ENCODE measurements around the gene ARMC8.
"Not testable (repeated sequence)": the region's sequence is repeated elsewhere in the genome, so short reads cannot be mapped to it uniquely, and the experiment has no call there.

Gene ARMC8, protein sequence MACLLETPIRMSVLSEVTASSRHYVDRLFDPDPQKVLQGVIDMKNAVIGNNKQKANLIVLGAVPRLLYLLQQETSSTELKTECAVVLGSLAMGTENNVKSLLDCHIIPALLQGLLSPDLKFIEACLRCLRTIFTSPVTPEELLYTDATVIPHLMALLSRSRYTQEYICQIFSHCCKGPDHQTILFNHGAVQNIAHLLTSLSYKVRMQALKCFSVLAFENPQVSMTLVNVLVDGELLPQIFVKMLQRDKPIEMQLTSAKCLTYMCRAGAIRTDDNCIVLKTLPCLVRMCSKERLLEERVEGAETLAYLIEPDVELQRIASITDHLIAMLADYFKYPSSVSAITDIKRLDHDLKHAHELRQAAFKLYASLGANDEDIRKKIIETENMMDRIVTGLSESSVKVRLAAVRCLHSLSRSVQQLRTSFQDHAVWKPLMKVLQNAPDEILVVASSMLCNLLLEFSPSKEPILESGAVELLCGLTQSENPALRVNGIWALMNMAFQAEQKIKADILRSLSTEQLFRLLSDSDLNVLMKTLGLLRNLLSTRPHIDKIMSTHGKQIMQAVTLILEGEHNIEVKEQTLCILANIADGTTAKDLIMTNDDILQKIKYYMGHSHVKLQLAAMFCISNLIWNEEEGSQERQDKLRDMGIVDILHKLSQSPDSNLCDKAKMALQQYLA

GRCh38 chr3:138187296-138188012 is at the start of gene ARMC8:
ARMC8 (plus strand) TSS chr3:138187301; CDS start chr3:138187555, 254 bp downstream.
- DNase-seq (ENCODE audit: low spot score), result peak; percentile 64

DNA sequence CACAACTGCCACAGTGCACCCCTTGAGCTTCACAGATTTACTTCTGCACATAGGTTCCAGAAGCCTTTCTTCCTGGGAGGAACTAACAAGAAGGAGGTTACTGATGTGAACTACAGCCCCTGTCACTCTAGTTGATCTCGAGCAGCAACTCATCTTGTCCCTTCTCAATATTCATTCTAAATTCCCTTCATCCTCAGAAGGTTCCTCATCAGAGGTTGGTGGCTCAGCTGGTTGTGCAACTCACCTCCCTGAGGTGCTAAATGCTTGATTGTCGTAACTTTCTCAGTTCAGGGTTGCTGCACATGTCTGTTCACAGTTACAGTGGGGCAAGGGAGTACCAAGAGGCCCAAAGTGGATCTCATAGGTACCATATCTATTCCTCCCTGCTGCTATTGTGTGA is 49.2 kb upstream of the ARMC8 start:
- no peak for DNase-seq (ENCODE audit: low spot score)

GRCh38 chr3:138139691-138140090 is 47.4 kb upstream of the ARMC8 start:
- no peak for DNase-seq (ENCODE audit: low spot score)

DNA sequence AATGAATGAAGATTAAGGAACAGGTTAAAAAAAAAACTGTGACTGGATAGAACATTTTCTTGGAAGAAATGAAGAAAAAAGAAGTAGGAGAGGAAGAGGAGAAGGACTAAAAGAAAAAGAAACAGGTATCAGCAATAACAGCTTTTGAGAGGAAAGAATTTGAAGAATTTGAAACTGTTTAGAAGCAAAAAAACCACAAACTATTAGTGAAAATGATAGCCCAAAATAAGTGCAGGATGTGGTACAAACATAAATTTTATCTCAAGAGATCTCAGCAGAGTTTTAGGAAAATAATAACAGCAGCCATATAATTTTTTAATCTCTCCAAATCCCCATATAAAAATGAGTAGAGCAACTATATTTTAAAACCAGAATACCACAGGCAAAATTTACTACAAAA is 46.2 kb upstream of the ARMC8 start:
- DNase-seq (ENCODE audit: low spot score), result no peak

GRCh38 chr3:138142181-138142580 is 44.9 kb upstream of the ARMC8 start:
- not testable (repeated sequence) for DNase-seq (ENCODE audit: low spot score)

DNA sequence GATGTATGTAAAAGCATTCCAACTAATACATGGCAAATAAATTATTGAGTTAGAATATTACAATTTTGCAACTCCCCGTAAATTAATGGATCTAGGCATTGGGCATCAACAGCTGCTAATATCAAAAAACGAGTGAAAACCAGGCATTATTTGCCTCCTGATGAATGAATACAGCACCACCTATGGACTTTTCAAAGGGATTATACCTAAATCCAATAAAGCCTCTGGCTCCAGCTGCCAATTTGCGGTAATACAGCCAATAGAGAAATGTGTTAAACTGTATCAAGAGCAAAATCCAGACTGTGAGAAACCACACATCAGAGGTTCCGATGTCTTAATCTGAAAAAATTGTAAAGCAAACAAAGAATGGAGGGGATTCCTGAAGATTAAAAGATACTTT is 38.6 kb upstream of the ARMC8 start:
- DNase-seq (ENCODE audit: low spot score), result no peak

DNA sequence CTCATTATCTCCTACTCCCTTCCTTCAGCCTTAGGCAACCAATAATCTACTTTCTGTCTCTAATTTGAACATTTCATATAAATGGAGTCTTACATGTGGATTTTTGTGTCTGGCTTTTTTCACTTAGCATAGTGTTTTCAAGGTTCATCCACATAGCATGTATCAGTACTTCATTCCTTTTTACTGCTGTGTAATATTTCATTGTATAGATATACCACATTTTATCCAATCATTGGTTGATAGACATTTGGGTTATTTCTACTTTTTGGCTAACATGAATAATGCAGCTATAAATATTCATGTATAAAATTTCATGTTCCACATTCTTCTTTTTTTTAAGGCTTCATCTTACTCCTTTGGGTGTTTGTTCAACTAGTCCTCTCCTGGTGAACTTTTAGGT is 32.6 kb upstream of the ARMC8 start:
- DNase-seq (ENCODE audit: low spot score), result no peak

GRCh38 chr3:138157743-138158142 is 29.4 kb upstream of the ARMC8 start:
- DNase-seq (ENCODE audit: low spot score), result no peak

GRCh38 chr3:138165061-138165460 is 22.0 kb upstream of the ARMC8 start:
- DNase-seq (ENCODE audit: low spot score), result no peak

- DNase-seq (ENCODE audit: low spot score), result no peak
These were observed 14.5 kb upstream of the ARMC8 start for GRCh38 chr3:138172625-138173024.

GRCh38 chr3:138173769-138174420 is 13.2 kb upstream of the ARMC8 start:
- DNase-seq (ENCODE audit: low spot score), result peak; percentile 38

DNA sequence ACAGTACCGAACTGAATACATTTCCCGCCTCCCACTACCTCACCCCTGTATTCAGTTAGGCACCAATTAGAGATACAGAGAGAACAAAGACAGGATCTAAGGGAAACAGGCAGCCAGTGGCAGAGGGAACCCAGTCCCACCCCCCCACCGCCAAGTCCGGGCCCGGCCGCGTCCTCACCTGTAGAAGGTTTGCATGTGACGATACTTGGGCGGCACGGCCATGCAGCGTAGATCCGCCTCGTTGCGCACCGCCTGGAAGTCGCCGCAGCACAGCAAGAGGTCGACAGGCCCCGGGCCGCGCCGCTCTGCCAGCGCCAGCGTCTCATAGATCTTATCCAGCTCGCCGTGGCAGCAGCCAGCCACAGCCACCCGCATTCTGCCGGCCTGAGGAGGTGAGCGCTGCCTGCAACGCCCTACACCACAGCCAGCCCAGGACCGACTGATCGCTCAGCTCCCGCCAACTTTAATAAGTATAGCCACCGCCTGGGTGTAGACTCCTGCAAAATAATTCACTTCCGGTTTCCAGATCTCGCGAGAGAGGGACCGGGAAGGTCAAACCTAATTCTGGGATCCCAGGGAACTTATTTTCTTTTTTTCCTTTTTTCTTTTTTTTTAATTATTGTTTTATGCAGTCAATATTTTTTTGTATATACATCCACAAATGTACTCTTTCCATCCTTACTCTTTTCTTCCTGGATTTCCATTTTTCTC is 12.5 kb upstream of the ARMC8 start, which contains the start of gene DBR1:
Gene DBR1, minus strand, starts transcription at position 501 of the 711 bp plus-strand sequence. Its CDS starts 126 bp downstream, at position 375.
- peak; percentile 80 for DNase-seq (ENCODE audit: low spot score)

- peak; percentile 80 for DNase-seq (ENCODE audit: low spot score)
These were observed 6.6 kb upstream of the ARMC8 start for GRCh38 chr3:138180375-138181029.

DNA sequence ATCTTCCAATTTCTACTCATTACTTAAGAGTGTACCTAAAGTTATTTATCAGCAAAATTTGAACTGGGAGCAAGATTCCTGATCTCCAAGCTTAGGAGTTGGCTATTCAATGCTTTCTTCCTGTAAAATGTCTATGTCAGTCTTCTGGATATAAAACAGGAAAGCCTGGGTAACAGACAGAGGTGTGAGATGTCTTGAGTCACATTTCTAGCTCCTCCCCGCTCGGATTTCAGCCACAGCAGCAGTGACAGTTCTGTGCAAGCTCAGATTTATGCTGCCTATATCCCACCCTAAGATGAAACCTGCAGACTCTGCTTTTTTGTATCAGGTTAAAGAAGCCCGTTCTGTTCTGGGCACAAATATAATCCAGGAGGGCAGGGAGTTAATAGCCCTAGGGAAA is 2.1 kb upstream of the ARMC8 start:
- DNase-seq (ENCODE audit: low spot score), result no peak

DNA sequence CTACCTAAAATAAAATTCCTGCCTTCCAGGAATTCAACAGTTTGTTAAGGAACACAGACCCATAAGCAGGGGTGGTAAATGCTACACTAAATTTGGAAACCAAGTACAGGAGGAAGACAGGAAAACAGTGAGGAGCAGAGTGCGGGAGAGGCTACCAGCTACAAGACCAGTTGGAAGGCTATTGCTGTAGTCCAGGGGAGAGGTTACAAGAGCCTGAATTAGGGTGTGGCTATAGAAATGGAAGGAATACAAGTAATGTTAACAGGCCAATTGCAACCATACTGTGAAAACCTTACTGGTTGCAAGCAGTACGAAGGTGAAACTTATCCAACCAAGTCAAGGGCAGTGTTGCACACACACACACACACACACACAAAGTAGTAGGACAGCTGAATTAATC is 880 bp upstream of the ARMC8 start:
- peak; percentile 44 for DNase-seq (ENCODE audit: low spot score)

GRCh38 chr3:138186803-138187295 is 252 bp upstream of the ARMC8 start:
- peak; percentile 95 for DNase-seq (ENCODE audit: low spot score)

GRCh38 chr3:138188013-138188730 is 1.1 kb downstream of the ARMC8 start:
- peak; percentile 76 for DNase-seq (ENCODE audit: low spot score)

- no peak for DNase-seq (ENCODE audit: low spot score)
These were observed 8.4 kb downstream of the ARMC8 start for GRCh38 chr3:138195481-138195880.

DNA sequence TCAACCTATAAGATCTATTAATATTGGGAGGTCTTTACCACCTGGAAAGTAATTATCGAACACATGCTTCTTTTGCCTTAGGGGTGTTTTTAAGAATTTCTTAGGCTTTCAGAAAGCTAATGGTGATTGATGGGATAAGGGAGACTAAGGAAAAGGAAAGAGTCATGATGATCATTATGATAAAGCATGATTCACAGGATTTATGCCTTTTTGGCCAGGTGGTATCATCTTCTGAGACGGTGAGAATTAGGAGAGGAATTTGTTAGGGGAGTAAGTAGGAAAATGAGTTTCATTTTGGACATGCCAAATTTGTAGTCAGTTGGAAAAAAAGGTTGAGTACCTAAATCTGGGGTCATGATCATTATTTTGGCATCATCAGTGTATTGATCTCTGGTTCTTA is 8.9 kb downstream of the ARMC8 start:
- DNase-seq (ENCODE audit: low spot score), result no peak

GRCh38 chr3:138197058-138197457 is 10.0 kb downstream of the ARMC8 start:
- peak; percentile 50 for DNase-seq (ENCODE audit: low spot score)
